GM21619 (cell line): ENCODE measurements around the gene CENPX.
"Not testable (repeated sequence)": the region's sequence is repeated elsewhere in the genome, so short reads cannot be mapped to it uniquely, and the experiment has no call there.

Source experiments
- ATAC-seq: cut with Tn5 transposase; IDR thresholded peaks from one replicate; pipeline ENCODE4 v1.9.1; 2021; ENCODE audit not compliant: unreplicated experiment

CENPX gene

GRCh38 chr17:81983639-81984373 is 38.9 kb downstream of the CENPX start:
- ATAC-seq = no peak

GRCh38 chr17:81983011-81983638 is 39.6 kb downstream of the CENPX start:
- no peak for ATAC-seq

GRCh38 chr17:81981511-81981910 is 41.2 kb downstream of the CENPX start:
- ATAC-seq = not testable (repeated sequence)

GRCh38 chr17:81980707-81981343 is 41.9 kb downstream of the CENPX start:
- ATAC-seq = no peak

- no peak for ATAC-seq
Observed at GRCh38 chr17:81980122-81980521, 42.6 kb downstream of the CENPX start.

GRCh38 chr17:81978524-81979298 is 44.0 kb downstream of the CENPX start:
- ATAC-seq = no peak

- peak; percentile 80 for ATAC-seq
Observed at GRCh38 chr17:81977211-81977808, 45.4 kb downstream of the CENPX start, which contains the start of gene ASPSCR1. TSS of gene ASPSCR1 (plus strand) at chr17:81977629. CDS start at chr17:81977647, 18 bp downstream.

- peak; percentile 14 for ATAC-seq
Observed at GRCh38 chr17:81976332-81977210, 46.1 kb downstream of the CENPX start.

GRCh38 chr17:81973432-81973831 is 49.2 kb downstream of the CENPX start:
- ATAC-seq = no peak

GRCh38 chr17:81968850-81969812 is 53.5 kb downstream of the CENPX start:
- no peak for ATAC-seq
